DMS 273 (cell line): ENCODE data around the gene TMEM185A.
"Not testable (repeated sequence)": the region's sequence is repeated elsewhere in the genome, so short reads cannot be mapped to it uniquely, and the experiment has no call there.

Experiments used
- DNase-seq: peaks from one replicate; lab custom pipeline; 2025; ENCODE audit not compliant: unreplicated experiment; lab: John Stamatoyannopoulos, UW

TMEM185A gene

GRCh38 chrX:149563359-149563758 lies 68.2 kb downstream of the TMEM185A start:
- DNase-seq: no peak

- not testable (repeated sequence) for DNase-seq
Observed at GRCh38 chrX:149555251-149555650, 76.3 kb downstream of the TMEM185A start.

- DNase-seq: not testable (repeated sequence)
Observed at GRCh38 chrX:149551939-149552248, 79.7 kb downstream of the TMEM185A start.

- not testable (repeated sequence) for DNase-seq
Observed at GRCh38 chrX:149551245-149551938, 80.2 kb downstream of the TMEM185A start.

GRCh38 chrX:149550454-149550853 lies 81.1 kb downstream of the TMEM185A start:
- DNase-seq: not testable (repeated sequence)

GRCh38 chrX:149549701-149550100 lies 81.9 kb downstream of the TMEM185A start, which contains the start of gene HSFX3:
Gene HSFX3 (minus strand): TSS chrX:149549924. CDS start chrX:149549852, 72 bp downstream.
- DNase-seq: not testable (repeated sequence)

- not testable (repeated sequence) for DNase-seq
Observed at GRCh38 chrX:149547782-149548181, 83.8 kb downstream of the TMEM185A start.

GRCh38 chrX:149546962-149547361 lies 84.6 kb downstream of the TMEM185A start:
- DNase-seq: not testable (repeated sequence)
